Gastrocnemius medialis (tissue), 4 donors: Measurements from ENCODE around the gene ZMYND8.

Source experiments
- POLR2A ChIP-seq, 2 donors: fragments of 450-650 bp; IDR thresholded peaks; one replicate each; pipeline ENCODE4 v1.6.1; 2017; ENCODE audit warnings: antibody characterized with exemption in 2 of 2, mild to moderate bottlenecking in 2 of 2, moderate library complexity in 2 of 2
- TF ChIP-seq, protein P1 (sequence below), 5 experiments: fragments of 450-650 bp in 3 of 5; fragments of 200-600 bp in 2 of 5; sonication (generic) in 2 of 5; IDR thresholded peaks in 4 of 5; conservative IDR thresholded peaks in 1 of 5; 1 replicate in 4 of 5; 2 replicates in 1 of 5; pipeline ENCODE4 v1.5.1; 2016 to 2019; ENCODE audit warnings: antibody characterized with exemption in 5 of 5, mild to moderate bottlenecking in 3 of 5, moderate library complexity in 3 of 5

DNA sequence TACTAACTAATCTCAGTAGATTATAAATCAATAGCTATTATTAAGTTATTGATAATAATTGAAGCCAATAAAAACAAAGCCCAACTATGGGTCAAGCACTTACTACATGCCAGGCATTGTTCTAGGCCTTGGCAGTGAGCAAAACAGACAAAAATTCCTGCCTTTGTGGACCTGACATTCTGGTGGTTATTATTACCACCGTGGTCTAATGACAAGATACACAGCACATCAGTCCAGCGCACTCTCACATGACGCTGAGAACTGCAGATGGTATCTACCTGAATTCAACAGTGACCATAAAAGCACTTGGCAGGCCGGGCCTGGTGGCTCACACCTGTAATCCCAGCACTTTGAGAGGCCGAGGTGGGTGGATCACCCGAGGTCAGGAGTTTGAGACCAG is 121.4 kb downstream of the ZMYND8 start:
- TF ChIP-seq, protein P1, sequence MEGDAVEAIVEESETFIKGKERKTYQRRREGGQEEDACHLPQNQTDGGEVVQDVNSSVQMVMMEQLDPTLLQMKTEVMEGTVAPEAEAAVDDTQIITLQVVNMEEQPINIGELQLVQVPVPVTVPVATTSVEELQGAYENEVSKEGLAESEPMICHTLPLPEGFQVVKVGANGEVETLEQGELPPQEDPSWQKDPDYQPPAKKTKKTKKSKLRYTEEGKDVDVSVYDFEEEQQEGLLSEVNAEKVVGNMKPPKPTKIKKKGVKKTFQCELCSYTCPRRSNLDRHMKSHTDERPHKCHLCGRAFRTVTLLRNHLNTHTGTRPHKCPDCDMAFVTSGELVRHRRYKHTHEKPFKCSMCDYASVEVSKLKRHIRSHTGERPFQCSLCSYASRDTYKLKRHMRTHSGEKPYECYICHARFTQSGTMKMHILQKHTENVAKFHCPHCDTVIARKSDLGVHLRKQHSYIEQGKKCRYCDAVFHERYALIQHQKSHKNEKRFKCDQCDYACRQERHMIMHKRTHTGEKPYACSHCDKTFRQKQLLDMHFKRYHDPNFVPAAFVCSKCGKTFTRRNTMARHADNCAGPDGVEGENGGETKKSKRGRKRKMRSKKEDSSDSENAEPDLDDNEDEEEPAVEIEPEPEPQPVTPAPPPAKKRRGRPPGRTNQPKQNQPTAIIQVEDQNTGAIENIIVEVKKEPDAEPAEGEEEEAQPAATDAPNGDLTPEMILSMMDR (IDR thresholded peaks at IDR 0.05 in 4 of 5, conservative IDR thresholded peaks at IDR 0.05 in 1 of 5), result no peak
- TF ChIP-seq POLR2A (IDR thresholded peaks at IDR 0.05), result no peak
